GM18502 (cell line): ENCODE data around the gene PPARD.
"Not testable (repeated sequence)": the region's sequence is repeated elsewhere in the genome, so short reads cannot be mapped to it uniquely, and the experiment has no call there.

Source experiments
- ATAC-seq: cut with Tn5 transposase; IDR thresholded peaks from one replicate; pipeline ENCODE4 v1.9.1; 2021; ENCODE audit warnings: mild to moderate bottlenecking; ENCODE audit not compliant: unreplicated experiment, poor library complexity

PPARD gene

DNA sequence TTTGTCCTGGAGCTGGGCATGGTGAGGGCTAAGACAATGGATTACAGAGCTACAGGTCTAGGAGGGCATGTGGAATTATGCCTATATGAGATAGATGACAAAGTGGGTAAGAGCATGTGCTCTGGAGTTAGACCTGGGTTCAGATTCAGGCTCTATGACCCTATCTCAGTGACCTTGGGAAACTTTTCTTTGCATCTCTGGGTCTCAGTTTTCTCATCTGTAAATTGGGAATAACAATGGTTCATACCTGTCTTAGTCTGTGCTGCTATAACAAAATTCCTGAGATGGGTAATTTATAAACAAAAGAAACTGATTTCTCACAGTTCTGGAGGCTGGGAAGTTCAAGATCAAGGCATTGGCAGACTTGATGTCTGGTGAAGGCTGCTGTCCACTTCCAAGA lies 30.3 kb downstream of the PPARD start:
- no peak for ATAC-seq

DNA sequence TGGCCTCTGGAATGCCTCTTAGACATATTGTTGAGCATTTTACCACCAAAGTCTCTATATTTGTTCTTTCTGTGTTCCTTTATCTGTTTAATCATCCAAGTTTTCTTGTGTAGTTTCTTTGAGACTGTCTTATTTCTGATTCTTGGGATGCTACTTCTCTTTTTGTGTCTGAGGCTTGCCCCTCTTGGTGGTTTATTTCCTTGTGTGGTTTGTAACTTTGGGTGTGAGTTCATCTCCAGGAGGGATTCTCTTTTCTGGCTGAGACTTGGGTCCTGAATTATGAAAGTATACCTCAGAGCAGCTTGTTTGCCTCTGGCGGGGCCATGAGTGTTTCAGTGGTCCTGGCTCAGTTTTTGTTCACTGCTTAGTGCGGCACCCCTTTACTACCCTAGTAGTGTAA lies 33.9 kb downstream of the PPARD start:
- ATAC-seq: no peak

DNA sequence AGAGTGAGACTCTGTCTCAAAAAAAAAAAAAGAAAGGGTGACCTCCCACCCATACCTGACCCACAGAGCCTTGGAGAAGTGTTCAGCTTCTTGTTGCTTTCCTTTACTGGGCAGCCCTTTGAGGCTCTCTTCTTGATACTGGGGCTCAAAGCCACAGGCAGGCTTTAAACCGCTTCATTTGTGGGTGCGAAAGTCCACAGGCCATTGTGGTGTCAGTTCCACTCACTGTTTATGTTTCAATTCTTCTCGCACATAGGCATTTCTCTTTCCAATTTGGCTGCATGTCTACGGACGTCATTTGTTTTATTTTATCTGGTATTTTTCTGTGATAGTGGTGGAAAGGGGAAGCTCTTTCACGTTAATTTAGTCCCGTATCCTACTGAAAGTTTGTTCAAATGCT lies 34.6 kb downstream of the PPARD start:
- ATAC-seq: no peak

DNA sequence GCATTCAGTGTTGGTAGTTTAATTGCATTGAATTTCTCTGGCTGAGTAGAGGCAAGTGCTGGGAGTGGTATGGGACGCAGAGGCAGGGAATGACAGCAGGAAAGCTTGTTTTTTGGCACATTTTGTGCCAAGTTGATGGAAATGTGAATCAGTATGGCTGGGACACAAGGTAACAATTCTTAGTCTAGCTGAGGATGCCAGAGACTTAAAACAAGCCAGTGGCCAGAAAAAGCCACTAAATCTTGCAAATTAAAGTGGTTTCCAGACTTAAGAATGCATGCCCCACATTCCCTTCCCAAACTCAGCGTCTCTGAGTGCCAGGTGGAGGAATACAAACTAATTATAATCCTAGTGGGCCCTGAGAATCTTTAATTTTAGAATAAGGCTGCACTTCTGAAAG lies 35.9 kb downstream of the PPARD start:
- no peak for ATAC-seq

DNA sequence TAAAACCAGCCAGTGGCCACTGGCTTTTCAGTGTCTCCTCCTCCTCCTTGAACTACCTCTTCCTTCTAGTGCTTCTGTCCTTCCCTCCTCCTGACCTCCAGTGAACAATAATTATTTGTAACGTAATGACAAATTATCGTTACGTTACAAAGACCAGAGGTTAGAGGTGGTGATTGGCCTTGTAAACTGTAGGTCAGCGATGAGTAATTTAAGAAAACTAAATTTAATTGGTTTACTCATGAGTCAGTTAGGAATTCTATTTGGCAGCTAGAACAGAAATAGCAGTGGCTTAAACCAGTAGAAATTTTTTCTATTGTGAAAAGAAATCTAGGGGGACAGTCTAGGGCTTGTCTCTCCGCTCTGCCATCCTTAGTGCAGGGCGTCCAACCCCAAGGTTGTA lies 38.8 kb downstream of the PPARD start:
- no peak for ATAC-seq

DNA sequence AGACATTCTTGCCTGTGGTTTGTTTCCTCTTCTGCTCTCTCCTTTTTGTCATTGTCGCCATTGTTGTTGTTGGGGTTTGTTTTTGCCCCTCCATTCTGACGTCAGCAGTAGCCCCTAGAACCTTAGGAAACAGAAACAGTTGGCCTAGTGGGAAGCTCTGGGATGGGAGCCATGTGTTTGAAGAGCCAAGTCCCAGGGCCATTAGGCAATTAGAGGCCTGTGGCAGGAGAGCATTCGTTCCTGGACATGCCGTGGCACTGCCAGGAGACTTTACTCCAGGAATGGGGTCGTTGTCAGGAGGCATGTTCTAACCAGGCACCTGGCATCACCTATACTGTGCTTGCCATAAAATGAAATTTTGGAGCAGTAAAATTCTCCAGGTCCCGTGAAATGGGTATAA lies 39.7 kb downstream of the PPARD start:
- ATAC-seq: no peak

DNA sequence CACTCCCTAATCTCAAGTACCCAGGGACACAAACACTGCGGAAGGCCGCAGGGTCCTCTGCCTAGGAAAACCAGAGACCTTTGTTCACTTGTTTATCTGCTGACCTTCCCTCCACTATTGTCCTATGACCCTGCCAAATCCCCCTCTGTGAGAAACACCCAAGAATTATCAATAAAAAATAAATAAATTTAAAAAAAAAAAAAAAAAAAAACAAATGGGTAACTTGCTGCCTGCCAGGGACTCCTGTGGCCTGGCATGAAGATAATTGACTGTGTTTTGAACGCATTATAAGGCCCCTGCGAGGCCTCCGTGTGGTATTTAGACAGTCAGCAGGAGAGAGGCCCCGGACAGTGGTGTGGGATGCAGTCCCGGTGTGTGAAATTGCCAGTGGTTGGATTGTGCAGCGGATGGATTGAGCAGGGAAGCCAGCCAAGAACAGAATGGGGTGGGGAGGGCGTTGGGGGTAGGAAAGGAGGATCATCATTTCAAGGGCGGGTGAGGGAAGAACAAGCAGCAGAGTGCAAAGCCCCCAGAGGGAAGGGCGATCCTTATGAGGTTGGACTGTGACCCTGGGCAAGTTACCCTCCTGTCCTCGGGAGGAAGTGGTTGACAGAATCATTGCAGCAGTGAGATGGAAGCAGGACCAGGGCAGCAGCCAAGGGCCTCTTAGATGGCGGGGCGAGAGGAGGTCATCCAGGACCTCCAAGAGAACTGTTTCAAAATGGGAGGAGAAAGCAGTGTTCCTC lies 43.3 kb downstream of the PPARD start:
- ATAC-seq: no peak

DNA sequence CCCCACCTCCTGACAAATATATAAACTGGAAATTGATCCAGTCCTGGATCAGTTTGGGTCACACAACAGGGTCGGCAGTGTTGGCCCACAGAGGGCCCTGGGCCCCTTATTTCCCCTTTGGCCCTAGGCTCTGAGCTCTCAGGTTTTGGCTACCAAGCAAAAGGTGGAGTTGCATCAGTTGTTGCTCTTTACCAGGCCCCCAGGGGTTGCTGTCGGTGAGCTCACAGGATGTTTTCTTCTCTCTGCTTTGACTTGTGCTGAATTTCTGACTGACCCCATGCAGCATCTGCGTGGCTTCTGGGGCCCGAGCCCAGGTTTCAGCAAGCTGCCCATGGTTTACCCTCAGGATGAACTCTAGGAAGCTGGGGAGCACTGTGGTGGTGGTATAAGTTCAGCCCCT lies 44.6 kb downstream of the PPARD start:
- no peak for ATAC-seq

DNA sequence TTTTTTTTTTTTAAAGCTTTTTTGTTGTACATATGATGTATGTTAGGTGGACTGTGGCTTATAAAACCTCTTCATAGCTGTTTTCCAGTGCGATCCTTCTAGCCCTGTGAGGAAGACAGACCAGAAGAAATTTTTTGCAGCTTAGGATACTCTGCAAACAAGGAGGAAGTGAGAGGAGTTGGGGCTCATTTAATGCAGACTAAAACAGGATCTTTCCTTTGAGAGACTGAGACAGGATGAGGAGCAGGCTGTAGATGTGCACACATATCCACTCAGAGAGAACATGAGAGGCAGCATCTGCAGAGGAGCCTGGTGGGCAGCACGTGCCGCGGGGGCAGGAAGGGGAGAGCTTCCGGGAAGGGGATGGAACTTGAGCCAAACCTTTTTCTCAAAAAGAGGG lies 45.7 kb downstream of the PPARD start:
- ATAC-seq: no peak

DNA sequence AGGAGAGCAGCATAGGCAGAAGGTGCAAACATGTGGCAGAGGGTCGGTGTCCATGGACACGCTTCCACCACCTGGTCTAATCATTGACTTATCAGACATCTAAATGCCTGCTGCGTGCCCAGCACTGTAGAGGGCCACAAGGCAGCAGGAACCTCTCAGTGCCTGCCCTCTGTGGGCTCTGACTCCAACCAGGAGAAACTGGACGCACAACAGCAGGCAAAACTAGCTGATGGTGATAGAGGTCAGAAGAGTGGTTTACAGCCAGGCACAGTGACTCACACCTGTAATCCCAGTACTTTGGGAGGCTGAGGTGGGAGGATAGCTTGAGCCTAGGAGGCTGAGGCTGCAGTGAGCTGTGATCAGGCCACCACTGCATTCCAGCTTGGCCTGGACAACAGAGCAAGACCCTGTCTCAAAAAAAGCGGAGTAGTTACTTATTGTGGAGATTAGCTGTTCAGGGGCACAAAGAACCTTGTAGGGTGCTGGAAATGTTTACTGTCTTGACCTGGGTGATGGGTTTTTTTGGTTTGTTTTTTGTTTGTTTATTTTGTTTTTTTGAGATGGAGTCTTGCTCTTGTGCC lies 46.5 kb downstream of the PPARD start:
- ATAC-seq: no peak

DNA sequence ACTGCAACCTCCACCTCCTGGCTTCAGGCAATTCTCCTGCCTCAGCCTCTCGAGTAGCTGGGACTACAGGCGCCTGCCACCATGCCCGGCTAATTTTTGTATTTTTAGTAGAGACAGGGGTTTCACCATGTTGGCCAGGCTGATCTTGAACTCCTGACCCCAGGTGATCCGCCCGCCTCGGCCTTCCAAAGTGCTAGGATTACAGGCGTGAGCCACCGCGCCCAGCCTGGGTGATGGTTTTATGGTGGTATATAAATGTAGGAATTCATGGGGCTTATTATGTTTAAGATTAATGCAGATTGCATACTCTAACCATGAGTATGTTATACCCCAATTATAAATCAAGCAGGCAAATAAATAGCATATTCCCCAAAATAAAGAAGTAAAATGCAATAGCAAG lies 47.0 kb downstream of the PPARD start:
- not testable (repeated sequence) for ATAC-seq

DNA sequence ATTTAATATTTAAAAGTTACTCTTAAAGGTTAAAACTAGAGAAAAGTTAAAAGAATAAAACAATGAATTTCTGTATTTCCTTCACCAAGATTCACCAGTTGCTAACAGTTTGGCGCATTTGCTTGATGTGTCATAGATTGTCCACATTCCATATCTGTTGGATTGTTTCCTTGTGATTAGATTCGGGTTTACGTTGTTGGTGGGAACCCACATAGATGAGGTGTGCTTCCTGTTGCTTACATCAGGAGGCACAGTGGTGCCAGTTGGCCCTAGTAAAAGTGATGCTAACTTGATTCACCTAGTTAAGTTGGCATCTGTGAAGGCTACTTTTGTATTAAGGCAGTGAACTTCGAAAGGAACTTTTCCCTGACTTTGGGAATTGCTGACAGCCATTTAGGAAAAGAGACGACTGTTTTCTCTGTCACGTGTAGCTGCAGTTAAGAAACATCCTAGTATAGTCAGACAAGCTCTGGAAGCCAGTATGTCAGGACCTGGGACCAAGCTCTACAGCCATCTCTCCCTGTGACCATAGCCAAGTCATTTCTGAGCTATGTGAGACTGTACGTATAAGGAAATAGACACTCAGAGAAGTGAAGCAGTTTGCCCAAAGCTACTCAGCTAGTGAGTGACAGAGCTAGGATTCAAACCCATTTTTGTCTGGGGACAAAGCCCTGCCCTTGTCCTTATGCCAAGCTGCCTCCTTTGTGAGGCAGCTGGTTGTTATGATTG lies 49.0 kb downstream of the PPARD start:
- ATAC-seq: no peak

DNA sequence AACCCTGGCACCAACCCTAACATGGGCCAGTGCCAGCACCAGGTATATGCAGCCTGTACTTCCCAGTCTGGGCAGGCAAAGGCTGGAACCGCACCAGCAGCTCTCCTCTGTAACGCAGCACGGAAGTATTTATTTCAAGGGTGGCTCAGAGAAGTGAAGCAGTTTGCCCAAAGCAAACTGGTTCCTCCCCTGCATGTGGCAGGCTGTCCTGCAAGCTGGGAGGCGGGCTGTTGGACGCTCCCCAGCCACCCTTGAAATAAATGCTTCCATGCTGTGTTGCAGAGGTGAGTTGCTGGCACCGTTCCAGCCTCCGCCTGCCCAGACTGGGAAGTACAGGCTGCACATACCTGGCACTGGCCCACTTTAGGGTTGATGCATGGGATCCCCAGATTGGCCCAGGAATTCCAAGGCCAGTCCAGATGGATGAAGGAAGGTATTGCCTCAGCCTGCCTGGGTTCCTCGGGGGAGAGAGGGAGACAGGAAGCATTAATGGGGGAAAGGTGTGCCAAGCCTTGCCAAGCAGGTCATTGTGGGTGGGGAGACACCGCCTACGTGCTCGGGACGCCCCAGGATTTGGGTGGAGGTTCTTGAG lies 49.8 kb downstream of the PPARD start:
- no peak for ATAC-seq

DNA sequence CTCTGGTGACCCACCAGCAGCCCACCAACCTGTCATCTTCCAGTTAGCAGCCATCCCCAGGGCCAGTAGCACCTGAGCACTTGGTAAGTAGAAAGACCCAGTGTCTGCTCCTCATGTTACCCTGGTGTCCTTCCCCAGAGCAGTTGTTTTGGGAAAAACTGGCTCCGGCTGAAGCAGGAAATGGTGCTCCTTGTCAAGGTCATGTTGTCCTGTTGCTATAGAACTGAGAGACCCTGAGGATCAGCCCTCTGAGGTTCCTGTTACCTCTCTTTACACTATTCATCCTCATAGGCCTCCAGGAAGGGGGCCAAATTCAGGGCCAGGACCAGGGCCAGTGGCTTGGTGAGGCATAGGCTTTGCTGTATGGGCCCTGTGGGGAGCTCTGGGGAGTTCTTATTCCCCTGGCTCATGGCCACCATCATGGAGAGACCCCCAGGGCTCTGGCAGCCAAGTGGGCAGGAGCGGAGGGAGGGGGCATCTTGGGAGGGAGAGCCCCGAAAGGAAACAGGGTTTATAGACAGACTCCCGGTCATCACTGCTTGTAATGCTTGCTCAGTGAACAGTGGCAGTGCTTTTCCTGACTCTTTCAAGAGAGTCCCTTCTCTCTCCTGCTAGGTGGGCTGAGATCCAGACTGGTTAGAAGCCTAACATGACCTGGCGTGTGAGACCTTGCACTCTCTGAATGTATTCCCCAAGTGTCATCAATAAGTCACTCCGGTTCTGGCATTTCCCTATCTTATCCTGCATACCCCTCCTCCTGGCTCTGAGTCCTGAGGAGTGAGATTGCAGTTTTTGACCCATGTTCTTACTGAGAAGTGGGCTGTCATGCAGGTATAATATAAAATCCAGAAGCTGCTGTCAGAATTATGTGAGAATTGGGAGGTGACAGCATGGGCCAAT lies 50.7 kb downstream of the PPARD start:
- no peak for ATAC-seq

DNA sequence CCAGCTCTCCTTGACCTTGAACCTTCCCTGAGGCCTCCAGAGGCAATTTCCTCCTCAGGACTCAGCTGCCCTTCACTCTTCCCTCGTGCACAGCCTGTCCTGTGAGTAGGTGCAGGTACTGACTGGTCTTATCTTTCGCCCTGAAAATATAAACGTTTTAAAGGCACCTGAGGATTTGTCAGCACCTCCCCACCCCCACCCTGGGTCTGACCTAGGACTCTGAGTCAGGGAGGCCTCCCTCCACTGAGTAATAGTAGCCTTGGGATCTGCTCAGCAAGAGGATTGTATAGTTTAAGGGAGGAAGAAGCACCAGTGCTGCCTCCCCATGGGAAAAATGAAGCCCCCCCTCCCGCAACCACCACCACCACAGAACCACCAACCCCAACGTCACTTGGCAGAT lies 54.6 kb downstream of the PPARD start:
- no peak for ATAC-seq

DNA sequence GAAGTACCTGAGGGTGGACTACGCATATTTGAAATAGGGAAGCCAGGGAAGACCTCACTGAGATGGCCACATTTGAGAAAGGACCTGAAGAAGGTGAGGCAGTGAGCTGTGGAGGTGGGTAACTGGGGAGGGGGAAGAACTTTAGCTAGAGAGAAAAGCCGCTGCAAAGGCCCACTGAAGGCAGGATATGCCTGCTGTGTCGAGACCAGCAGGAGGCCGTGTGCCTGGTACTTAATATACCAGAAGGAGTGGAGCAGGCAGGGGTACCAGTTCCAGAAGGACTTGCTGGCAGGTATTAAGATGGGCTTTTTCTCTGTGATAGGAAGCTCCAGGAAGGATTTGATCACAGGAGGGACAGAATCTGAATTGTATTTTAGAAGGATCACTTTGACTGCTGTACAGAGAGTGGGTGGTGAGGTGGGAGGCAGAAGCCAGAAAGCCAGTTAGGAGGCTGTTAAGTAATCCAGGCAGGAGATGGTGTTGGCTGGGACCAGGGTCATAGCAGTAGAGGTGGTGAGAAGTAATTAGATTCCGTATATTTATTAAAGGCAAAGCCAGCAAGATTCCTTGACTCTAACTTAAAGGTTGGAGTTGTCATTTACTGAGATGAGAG lies 55.6 kb downstream of the PPARD start:
- no peak for ATAC-seq

DNA sequence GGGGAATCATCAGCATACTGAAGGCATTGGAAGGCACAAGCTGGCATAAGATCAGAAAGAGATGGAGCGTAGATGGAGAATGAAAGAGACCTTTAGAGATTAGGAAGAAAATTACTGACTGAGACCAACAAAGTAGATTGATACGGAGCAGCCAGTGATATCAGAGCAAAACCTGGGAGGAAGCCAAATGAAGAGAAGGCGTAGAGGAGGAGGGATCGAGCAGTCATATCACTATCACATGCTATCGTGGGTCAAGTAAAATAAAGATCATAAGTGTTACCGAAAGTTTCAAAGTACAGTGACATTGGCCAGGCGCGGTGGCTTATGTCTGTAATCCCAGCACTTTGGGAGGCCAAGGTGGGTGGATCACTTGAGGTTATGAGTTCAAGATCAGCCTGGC lies 56.2 kb downstream of the PPARD start:
- ATAC-seq: no peak

DNA sequence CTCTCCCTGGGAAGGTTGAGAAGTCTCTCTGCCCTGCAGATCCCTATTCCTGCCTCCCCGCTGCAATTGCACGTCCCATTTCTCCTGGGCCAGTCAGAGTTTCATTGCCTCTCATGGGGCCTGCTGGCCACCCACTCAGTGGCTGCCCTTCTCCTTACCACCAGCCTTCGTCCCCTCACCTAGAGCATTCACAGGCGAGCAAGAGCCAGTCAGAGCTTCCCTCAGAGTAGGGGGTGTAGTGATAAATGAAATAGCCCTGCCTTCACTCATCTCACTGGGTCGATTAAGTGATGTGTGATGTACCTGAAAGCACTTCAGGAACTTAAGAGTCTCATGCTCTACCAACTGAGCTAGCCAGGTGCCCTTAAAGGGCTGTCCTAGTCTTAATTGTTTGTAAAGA lies 57.8 kb downstream of the PPARD start:
- ATAC-seq: no peak

DNA sequence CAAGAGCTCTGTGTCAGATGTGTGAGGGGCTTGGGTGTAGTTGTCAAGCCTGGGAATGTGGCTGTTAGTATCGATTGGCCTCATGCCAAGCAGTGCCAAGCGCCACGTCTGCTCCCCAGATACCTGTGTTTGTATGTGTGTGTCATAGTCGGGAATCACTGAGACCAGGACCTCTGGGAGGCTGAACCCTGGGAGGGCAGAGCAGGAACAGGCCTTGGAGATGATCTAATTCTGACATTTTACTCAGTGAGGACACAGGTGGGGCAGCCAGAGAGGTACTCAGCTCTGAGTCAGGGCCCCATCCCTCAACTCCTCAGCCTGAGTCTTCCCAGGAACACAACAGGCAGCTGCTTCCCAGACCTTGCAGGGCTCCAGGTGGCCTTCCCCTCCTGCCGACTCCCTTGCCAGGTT lies 58.5 kb downstream of the PPARD start:
- no peak for ATAC-seq

DNA sequence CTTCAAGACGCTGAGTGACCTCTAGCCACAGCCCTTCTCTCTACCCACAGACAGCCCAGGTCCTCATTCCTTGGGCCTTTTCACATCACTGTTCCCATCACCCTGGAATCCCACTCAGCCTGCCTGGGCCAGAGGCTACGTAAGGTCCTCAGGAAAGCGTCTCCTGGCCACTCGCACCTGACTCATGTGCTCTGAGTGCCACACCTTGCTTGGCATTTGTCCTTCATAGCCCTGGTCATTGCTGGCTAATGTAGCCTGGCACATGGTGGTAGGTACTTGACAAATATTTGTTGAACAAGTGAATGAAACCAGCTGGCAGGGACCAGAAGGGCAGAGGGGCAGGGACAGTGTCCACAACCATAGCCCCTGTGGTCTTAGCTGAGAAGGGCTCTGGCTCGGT lies 59.2 kb downstream of the PPARD start:
- no peak for ATAC-seq
